ENCODE measurements around the gene CLDN34. TPM values are rescaled to one million over a fixed set of nuclear protein-coding genes. Genes with fewer than 3 reads are reported as not detected.

Gene CLDN34, protein sequence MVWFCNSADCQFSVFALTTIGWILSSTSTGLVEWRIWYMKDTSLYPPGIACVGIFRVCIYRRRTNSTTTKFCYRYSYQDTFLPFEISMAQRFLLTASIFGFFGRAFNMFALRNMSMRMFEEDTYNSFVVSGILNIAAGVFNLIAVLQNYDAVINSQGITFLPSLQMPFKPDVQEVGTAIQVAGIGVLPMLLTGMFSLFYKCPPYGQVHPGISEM
- not detected for total RNA-seq

- no peak for TF ChIP-seq POLR2A (IDR thresholded peaks at IDR 0.05)
- TF ChIP-seq, protein P1, sequence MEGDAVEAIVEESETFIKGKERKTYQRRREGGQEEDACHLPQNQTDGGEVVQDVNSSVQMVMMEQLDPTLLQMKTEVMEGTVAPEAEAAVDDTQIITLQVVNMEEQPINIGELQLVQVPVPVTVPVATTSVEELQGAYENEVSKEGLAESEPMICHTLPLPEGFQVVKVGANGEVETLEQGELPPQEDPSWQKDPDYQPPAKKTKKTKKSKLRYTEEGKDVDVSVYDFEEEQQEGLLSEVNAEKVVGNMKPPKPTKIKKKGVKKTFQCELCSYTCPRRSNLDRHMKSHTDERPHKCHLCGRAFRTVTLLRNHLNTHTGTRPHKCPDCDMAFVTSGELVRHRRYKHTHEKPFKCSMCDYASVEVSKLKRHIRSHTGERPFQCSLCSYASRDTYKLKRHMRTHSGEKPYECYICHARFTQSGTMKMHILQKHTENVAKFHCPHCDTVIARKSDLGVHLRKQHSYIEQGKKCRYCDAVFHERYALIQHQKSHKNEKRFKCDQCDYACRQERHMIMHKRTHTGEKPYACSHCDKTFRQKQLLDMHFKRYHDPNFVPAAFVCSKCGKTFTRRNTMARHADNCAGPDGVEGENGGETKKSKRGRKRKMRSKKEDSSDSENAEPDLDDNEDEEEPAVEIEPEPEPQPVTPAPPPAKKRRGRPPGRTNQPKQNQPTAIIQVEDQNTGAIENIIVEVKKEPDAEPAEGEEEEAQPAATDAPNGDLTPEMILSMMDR (IDR thresholded peaks at IDR 0.05) = no peak
- DNase-seq = no peak
- Histone ChIP-seq H3K9me3 (no peaks in the 10 kb centered on the region), H3K4me3 (no peak within 1 kb of the TSS), H3K27ac (no peak within 1 kb of the TSS), H3K36me3 (no peaks in the 10 kb centered on the region), H3K27me3 (no peaks in the 10 kb centered on the region), H3K4me1 (no peaks in the 10 kb centered on the region)
Observed at GRCh38 chrX:9966775-9967408, at the start of gene CLDN34. TSS of gene CLDN34 (plus strand) at chrX:9967358. CDS start at chrX:9967358, 0 bp downstream.

- no peak for TF ChIP-seq POLR2A (IDR thresholded peaks at IDR 0.05)
- TF ChIP-seq, protein P1 (IDR thresholded peaks at IDR 0.05) = no peak
- no peaks in the 10 kb centered on the region for H3K9me3 ChIP-seq
- no peak overlapping the region for H3K27ac ChIP-seq
- DNase-seq = no peak
- no peaks in the 10 kb centered on the region for H3K27me3 ChIP-seq
- no peaks in the 10 kb centered on the region for H3K36me3 ChIP-seq
- no peaks in the 10 kb centered on the region for H3K4me1 ChIP-seq
- no peak overlapping the region for H3K4me3 ChIP-seq
Observed at GRCh38 chrX:9917861-9918260, 49.3 kb upstream of the CLDN34 start.

DNA sequence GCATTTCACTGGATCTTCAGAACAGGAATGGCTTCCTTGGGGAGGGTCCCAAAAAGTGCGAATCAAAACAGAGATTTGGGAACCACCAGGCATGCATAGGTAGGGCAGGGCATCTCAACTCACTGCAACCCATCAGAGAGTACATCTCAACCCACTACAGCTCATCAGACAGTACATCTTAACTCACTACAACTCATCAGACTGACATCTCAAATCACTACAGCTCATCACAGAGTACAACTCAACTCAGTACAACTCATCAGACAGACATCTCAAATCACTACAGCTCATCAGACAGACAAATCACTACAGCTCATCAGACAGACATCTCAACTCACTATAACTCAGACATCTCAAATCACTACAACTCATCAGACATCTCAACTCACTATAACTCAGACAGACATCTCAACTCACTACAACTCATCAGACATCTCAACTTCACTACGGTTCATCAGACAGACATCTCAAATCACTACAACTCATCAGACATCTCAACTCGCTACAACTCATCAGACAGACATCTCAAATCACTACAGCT lies 47.5 kb upstream of the CLDN34 start:
- H3K9me3 ChIP-seq = no peaks in the 10 kb centered on the region
- TF ChIP-seq, protein P1 (IDR thresholded peaks at IDR 0.05) = no peak
- no peak for TF ChIP-seq POLR2A (IDR thresholded peaks at IDR 0.05)
- H3K36me3 ChIP-seq = no peaks in the 10 kb centered on the region
- H3K27me3 ChIP-seq = no peaks in the 10 kb centered on the region
- no peak for DNase-seq
- H3K4me3 ChIP-seq = no peak overlapping the region
- no peak overlapping the region for H3K27ac ChIP-seq
- H3K4me1 ChIP-seq = no peaks in the 10 kb centered on the region

DNA sequence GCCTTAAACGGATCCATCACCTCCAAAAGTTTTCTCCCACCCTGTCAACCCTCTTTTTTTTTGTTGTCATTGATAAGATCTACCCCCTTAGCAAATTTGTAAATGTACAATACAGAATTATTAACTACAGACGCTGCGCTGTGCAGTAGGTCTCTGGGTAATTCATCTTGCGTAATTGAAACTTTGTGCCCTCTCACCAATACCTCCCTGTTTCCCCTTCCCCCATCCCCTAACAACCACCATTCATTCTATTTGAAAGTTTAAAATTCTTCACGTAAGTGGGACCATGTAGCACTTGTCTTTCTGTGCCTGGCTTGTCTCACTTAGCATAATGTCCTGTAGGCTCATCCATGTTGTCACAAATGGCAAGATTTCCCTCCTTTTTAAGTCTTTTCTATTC lies 45.8 kb upstream of the CLDN34 start:
- H3K4me3 ChIP-seq = no peak overlapping the region
- no peak for DNase-seq
- H3K27me3 ChIP-seq = no peaks in the 10 kb centered on the region
- H3K36me3 ChIP-seq = no peaks in the 10 kb centered on the region
- H3K27ac ChIP-seq = no peak overlapping the region
- TF ChIP-seq, protein P1 (IDR thresholded peaks at IDR 0.05) = no peak
- TF ChIP-seq POLR2A (IDR thresholded peaks at IDR 0.05) = no peak
- H3K4me1 ChIP-seq = no peaks in the 10 kb centered on the region
- H3K9me3 ChIP-seq = no peaks in the 10 kb centered on the region

DNA sequence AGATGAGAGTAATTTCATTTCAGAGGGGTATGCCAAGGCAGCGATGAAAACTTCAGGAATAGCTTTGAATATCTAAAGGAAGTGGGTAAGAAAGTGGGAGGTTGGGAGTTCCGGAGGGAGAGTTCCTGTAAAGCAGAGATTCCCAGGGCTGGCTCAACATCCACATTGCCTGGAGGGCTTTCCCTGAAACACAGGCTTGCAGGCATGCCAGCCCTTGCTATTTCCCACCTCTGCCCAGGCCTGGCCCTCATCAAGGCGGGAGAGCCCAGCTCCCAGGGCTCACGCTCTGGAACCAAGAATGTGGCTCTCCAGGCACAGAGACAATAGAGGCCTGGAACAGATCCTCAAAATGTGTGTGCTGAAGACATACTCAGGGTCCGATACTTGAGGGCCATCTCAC lies 43.8 kb upstream of the CLDN34 start:
- no peak overlapping the region for H3K4me3 ChIP-seq
- no peaks in the 10 kb centered on the region for H3K9me3 ChIP-seq
- H3K27ac ChIP-seq = no peak overlapping the region
- DNase-seq = no peak
- no peaks in the 10 kb centered on the region for H3K36me3 ChIP-seq
- TF ChIP-seq POLR2A (IDR thresholded peaks at IDR 0.05) = no peak
- TF ChIP-seq, protein P1 (IDR thresholded peaks at IDR 0.05) = no peak
- no peaks in the 10 kb centered on the region for H3K27me3 ChIP-seq
- H3K4me1 ChIP-seq = no peaks in the 10 kb centered on the region
